ENCODE results near the gene HYDIN. TPM values are rescaled to one million over a fixed set of nuclear protein-coding genes. Genes with fewer than 3 reads are reported as not detected.

The HYDIN gene
- 1 to 10 TPM in 3 of 4 donors, under 1 TPM in 1; 0.72 to 4.3 (median 1.2) TPM for total RNA-seq

DNA sequence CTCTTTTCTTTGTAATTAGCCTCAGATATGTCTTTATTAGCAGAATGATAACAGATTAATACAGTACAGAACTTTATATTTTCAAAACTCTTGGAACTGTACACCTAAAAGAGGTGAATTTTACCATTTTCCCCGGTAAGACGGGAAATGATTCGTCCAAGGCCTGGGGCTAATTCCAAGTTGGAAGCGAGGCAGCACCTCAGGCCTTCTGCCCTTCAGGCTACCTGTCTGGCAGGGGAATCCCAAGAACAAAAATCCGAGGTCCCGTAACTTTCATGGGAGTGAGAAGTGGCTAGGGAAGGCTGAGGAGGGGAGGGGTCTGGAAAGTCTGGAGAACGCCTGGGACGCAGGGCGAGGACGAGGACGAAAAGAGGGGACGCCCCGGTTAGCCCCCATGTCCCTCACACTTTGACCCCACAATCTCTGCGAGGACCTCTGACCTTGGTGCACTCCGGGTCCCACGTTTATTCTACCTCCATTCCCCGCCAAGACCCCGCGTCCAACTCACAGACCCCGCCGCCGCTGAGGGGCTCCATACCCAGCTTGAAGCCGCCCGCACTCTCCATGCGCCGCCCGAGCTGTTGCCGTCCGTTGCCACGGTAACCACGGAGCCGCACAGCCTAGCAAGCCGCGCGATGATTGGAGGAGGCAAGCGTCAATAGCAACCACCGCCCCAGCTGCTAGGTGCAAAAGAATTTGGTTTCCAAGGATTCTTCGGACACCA is at the start of gene HYDIN:
HYDIN (minus strand) TSS at position 601 of the 724 bp plus-strand sequence. CDS start 43,827 bp downstream, outside the sequence.
- DNase-seq (ENCODE audit: low spot score): no peak
- ATAC-seq (ENCODE audit: low FRiP score): peak; percentile 62
- TF ChIP-seq, protein P1, sequence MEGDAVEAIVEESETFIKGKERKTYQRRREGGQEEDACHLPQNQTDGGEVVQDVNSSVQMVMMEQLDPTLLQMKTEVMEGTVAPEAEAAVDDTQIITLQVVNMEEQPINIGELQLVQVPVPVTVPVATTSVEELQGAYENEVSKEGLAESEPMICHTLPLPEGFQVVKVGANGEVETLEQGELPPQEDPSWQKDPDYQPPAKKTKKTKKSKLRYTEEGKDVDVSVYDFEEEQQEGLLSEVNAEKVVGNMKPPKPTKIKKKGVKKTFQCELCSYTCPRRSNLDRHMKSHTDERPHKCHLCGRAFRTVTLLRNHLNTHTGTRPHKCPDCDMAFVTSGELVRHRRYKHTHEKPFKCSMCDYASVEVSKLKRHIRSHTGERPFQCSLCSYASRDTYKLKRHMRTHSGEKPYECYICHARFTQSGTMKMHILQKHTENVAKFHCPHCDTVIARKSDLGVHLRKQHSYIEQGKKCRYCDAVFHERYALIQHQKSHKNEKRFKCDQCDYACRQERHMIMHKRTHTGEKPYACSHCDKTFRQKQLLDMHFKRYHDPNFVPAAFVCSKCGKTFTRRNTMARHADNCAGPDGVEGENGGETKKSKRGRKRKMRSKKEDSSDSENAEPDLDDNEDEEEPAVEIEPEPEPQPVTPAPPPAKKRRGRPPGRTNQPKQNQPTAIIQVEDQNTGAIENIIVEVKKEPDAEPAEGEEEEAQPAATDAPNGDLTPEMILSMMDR (IDR thresholded peaks at IDR 0.05): no peak

GRCh38 chr16:71276589-71277334 is 46.2 kb upstream of the HYDIN start:
- TF ChIP-seq, protein P1 (IDR thresholded peaks at IDR 0.05): no peak
- no peak for ATAC-seq (ENCODE audit: low FRiP score)
- DNase-seq (ENCODE audit: low spot score): no peak

GRCh38 chr16:71273384-71273783 is 42.9 kb upstream of the HYDIN start:
- ATAC-seq (ENCODE audit: low FRiP score) (no peak), DNase-seq (ENCODE audit: low spot score) (no peak)
- TF ChIP-seq, protein P1 (IDR thresholded peaks at IDR 0.05): no peak

DNA sequence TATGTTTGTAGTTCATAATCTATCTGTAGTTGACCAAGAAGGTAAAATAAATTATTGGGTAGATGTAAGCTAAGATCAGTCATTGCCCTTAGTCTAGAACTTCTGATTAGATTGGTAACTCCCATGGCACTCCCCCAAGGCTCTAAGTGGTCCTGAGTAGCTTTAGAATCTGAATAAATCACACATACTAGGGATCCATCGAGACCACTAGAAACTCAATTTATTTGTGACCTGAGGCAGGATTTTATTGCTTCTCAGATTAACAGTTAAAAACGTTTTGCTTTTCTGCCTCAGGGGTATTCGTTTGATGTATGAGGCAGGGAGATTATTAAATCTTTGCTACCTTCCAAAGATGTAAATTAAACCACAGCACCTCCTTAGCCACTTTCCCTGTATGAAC is 33.8 kb upstream of the HYDIN start:
- ATAC-seq (ENCODE audit: low FRiP score) (no peak), DNase-seq (ENCODE audit: low spot score) (no peak)
- TF ChIP-seq, protein P1 (IDR thresholded peaks at IDR 0.05): no peak

- TF ChIP-seq, protein P1 (IDR thresholded peaks at IDR 0.05): no peak
- ATAC-seq (ENCODE audit: low FRiP score): no peak
- DNase-seq (ENCODE audit: low spot score): no peak
Measured at GRCh38 chr16:71263582-71263981, 33.1 kb upstream of the HYDIN start.

DNA sequence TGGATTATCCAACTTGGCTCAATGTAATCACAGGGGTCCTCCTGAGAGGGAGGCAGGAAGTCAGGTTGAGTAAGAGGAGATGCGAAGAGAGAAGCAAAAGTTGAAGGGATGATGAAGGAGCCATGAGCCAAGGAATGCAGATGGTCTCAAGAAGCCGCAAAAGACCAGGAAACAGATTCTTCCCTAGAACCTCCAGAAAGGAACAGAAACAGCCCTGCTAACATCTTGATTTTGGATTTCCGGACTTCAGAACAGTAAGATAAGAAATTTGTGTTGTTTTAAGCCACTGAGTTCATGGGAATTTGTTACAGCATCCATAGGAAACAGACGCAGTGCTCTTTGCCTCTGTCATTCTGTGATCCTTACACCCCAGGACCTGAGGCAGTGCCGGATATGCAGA is 31.9 kb upstream of the HYDIN start:
- DNase-seq (ENCODE audit: low spot score) (no peak), ATAC-seq (ENCODE audit: low FRiP score) (no peak)
- TF ChIP-seq, protein P1 (IDR thresholded peaks at IDR 0.05): no peak
